Tibial nerve (tissue), 4 donors: ENCODE results near the gene RARS1. TPM values are rescaled to one million over a fixed set of nuclear protein-coding genes. Genes with fewer than 3 reads are reported as not detected.
"Not testable (repeated sequence)": the region's sequence is repeated elsewhere in the genome, so short reads cannot be mapped to it uniquely, and the experiment has no call there.

Experiments
- DNase-seq, 2 donors: peaks; one replicate each; pipeline ENCODE4 v3.0.0-alpha.2; 2019; ENCODE audit warnings: low spot score in 2 of 2
- H3K27ac ChIP-seq, 4 donors: fragments of 200-600 bp; sonication (generic) in 3 of 4; one replicate each; pipeline ENCODE4 v1.5.1; 2017 to 2019; ENCODE audit warnings: mild to moderate bottlenecking in 1 of 4
- H3K27me3 ChIP-seq, 2 donors: fragments of 200-600 bp; sonication (generic) in 1 of 2; one replicate each; pipeline versions ENCODE4 v1.5.1 to v1.6.0; 2017 to 2019
- H3K36me3 ChIP-seq, 3 donors: fragments of 200-600 bp; sonication (generic); one replicate each; pipeline ENCODE4 v1.5.1; 2018 to 2019
- H3K4me1 ChIP-seq, 4 donors: fragments of 200-600 bp; sonication (generic) in 3 of 4; one replicate each; pipeline ENCODE4 v1.5.1; 2017 to 2019
- H3K4me3 ChIP-seq, 4 donors: fragments of 200-600 bp; sonication (generic) in 3 of 4; one replicate each; pipeline ENCODE4 v1.5.1; 2017 to 2019; ENCODE audit warnings: mild to moderate bottlenecking in 1 of 4, moderate library complexity in 1 of 4
- H3K9me3 ChIP-seq, 4 donors: fragments of 200-600 bp; sonication (generic) in 3 of 4; one replicate each; pipeline ENCODE4 v1.5.1; 2017 to 2019
- EP300 ChIP-seq, 2 donors: sonication (generic); formaldehyde crosslinking; IDR thresholded peaks; one replicate each; pipeline ENCODE4 v1.6.1; 2017; ENCODE audit warnings: antibody characterized with exemption in 2 of 2, mild to moderate bottlenecking in 1 of 2
- POLR2A ChIP-seq, 2 donors: fragments of 450-650 bp; IDR thresholded peaks; one replicate each; pipeline ENCODE4 v1.6.1; 2017; ENCODE audit warnings: antibody characterized with exemption in 2 of 2, mild to moderate bottlenecking in 2 of 2, moderate library complexity in 2 of 2
- WGBS, 2 donors: methylation state at CpG; one replicate each; pipeline ENCODE4 v1.1.5; 2018; 5-methylcytosine and 5-hydroxymethylcytosine counted together
- total RNA-seq, 4 donors: library from RNA; depleted of rRNA; stranded (reverse); fragments of >200 nt; gene quantifications; one replicate each; pipeline ENCODE4 v1.1.0, GENCODE V29; 2016
- TF ChIP-seq, protein P1 (sequence below), 5 experiments: fragments of 200-600 bp in 3 of 5; fragments of 450-650 bp in 2 of 5; sonication (generic) in 3 of 5; IDR thresholded peaks; one replicate each; pipeline ENCODE4 v1.5.1; 2016 to 2019; ENCODE audit warnings: antibody characterized with exemption in 5 of 5, mild to moderate bottlenecking in 3 of 5, moderate library complexity in 2 of 5

The RARS1 gene
- total RNA-seq, 4 donors from 2014 or later: 42.8 to 56.8 (median 52.9) TPM

DNA sequence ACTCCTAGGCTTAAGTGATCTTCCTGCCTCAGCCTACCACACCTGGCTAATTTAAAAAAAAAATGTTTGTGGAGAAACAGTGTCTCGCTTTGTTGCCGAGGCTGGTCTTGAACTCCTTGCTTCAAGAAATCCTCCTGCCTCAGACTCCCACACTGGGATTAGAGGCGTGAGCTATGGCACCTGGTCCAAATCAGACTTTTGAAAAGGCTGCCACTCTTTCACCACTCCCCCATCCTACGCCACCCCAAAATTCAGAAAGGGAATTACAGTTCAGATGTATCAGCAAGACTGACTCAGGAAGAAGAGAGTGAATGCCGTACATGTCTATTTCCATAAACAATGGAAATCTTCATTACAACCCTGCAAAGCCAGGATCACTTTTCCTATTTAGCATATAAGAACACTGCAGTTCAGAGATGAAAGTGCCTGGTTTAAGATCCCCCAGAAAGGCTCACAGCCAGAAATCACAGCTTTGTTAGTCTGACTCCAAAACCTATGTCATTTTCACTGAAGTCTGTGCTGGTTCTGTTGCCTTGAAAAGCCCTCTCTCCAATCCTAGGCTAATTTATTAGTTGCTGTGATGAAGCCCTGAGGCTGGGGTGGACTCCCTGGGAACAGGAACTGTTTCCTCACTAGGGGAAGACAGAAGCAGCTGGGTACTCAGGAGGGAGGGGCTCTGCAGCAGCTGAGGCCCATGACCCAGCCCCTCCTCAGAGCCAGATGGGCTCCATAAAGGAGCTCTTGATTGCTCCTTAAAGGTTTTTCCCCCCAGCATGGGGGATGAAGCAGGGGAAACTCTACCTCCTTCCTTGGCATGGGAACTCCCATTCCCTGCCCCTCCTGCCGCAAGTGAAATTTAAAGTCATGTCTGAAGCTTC is 46.0 kb downstream of the RARS1 start:
- no peak for DNase-seq
- H3K36me3 ChIP-seq: no peaks in the 10 kb centered on the region
- H3K9me3 ChIP-seq: peaks cover 0 to 3% (median 0%) of the 10 kb centered on the region in 4 donors
- H3K4me3 ChIP-seq: no peak overlapping the region
- H3K4me1 ChIP-seq: peaks cover 0 to 10% (median 3%) of the 10 kb centered on the region in 4 donors
- TF ChIP-seq, protein P1, sequence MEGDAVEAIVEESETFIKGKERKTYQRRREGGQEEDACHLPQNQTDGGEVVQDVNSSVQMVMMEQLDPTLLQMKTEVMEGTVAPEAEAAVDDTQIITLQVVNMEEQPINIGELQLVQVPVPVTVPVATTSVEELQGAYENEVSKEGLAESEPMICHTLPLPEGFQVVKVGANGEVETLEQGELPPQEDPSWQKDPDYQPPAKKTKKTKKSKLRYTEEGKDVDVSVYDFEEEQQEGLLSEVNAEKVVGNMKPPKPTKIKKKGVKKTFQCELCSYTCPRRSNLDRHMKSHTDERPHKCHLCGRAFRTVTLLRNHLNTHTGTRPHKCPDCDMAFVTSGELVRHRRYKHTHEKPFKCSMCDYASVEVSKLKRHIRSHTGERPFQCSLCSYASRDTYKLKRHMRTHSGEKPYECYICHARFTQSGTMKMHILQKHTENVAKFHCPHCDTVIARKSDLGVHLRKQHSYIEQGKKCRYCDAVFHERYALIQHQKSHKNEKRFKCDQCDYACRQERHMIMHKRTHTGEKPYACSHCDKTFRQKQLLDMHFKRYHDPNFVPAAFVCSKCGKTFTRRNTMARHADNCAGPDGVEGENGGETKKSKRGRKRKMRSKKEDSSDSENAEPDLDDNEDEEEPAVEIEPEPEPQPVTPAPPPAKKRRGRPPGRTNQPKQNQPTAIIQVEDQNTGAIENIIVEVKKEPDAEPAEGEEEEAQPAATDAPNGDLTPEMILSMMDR (IDR thresholded peaks at IDR 0.05): no peak
- TF ChIP-seq POLR2A (IDR thresholded peaks at IDR 0.05) (no peak), EP300 (IDR thresholded peaks at IDR 0.05) (no peak)
- H3K27me3 ChIP-seq: peaks cover 0 to 39% of the 10 kb centered on the region in 2 donors
- WGBS, 2 donors: 70 to 71% methylated on average over 6 of the region's 6 CpGs
- H3K27ac ChIP-seq: no peak overlapping the region

DNA sequence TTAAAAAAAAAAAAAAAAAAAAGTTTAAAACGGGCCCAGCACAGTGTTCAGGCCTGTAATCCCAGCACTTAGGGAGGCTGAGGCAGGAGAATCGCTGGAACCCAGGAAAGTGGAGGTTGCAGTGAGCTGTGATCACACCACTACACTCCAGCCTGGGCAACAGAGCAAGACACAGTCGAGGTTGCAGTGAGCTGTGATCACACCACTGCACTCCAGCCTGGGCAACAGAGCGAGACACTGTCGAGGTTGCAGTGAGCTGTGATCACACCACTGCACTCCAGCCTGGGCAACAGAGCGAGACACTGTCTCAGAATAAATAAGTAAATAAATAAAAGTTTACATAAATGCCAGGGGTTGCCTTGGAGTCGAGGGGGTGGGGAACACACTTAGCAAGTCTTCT is 48.1 kb downstream of the RARS1 start:
- not testable (repeated sequence) for H3K36me3 ChIP-seq, H3K27ac ChIP-seq, H3K4me1 ChIP-seq, DNase-seq, H3K9me3 ChIP-seq, H3K4me3 ChIP-seq
- 81 to 91% methylated on average over 7 of the region's 7 CpGs for WGBS, 2 donors
- peaks cover 0 to 33% of the 10 kb centered on the region in 2 donors for H3K27me3 ChIP-seq

DNA sequence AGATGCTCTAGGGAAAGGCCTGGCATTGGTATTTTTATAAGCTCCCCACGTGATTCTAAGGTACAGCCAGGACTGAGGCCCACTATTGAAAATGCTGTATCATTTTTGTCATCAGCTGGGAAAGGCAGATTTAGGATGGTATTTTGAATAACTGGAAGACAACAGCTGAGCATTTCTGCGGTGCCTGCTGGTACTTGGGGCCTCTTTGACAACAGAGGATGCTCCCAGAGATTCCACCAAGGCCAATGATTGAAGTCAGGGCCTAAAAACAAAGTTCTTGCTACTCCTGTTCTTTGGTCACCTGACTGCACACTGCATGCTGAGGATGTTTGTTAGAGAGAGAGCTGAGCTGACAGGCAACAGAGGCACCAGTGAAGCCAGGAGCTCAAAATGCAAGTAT is 50.9 kb downstream of the RARS1 start:
- TF ChIP-seq EP300 (IDR thresholded peaks at IDR 0.05) (no peak), POLR2A (IDR thresholded peaks at IDR 0.05) (no peak)
- TF ChIP-seq, protein P1 (IDR thresholded peaks at IDR 0.05): no peak
- Histone ChIP-seq H3K27ac (no peak overlapping the region), H3K4me3 (no peak overlapping the region), H3K9me3 (no peaks in the 10 kb centered on the region), H3K36me3 (no peaks in the 10 kb centered on the region), H3K4me1 (no peaks in the 10 kb centered on the region), H3K27me3 (peaks cover 0 to 7% of the 10 kb centered on the region in 2 donors)
- WGBS, 2 donors: 56 to 75% methylated on average over 2 of the region's 2 CpGs
- no peak for DNase-seq

DNA sequence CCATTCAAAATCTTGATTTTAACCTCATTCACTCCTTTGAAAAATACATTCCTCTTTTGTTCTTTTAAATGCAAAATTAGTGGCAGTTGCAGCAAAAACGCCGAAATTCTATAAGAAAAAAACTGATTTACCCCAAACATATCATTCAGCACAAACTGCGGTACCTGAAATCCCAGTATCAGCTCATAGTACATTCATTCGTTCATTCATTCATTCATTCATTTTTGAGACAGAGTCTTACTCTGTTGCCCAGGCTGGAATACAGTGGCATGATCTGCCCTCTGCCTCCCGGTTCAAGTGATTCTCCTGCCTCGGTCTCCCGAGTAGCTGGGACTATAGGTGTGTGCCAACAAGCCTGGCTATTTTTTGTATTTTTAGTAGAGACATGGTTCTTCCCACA is 63.3 kb downstream of the RARS1 start:
- TF ChIP-seq, protein P1 (IDR thresholded peaks at IDR 0.05): no peak
- no peak for TF ChIP-seq EP300 (IDR thresholded peaks at IDR 0.05)
- TF ChIP-seq POLR2A (IDR thresholded peaks at IDR 0.05): no peak
- 93 to 95% methylated on average over 7 of the region's 7 CpGs for WGBS, 2 donors
- Histone ChIP-seq H3K27me3 (no peaks in the 10 kb centered on the region), H3K36me3 (peaks cover 0 to 67% (median 0%) of the 10 kb centered on the region in 3 donors), H3K4me3 (no peak overlapping the region), H3K9me3 (no peaks in the 10 kb centered on the region), H3K4me1 (peaks cover 0 to 8% (median 0%) of the 10 kb centered on the region in 4 donors), H3K27ac (no peak overlapping the region)
- no peak for DNase-seq

DNA sequence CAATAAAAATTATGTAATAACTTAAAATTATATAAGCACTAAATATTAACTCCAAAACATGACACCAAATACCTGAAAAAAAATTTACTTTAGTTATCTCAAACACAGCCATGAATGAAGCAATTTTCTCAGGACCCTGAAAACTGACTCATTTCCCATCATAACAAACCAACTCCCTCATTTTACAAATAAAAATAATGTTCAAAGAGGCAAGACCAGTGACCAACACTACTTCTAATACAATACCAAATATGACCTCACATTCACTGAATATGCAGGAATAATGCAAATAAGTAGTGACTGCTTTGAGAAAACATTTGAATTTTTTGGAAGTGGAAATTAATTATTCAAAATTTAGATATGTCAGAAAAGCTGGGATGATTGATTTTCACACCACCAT is 64.4 kb downstream of the RARS1 start:
- peaks cover 0 to 74% (median 0%) of the 10 kb centered on the region in 3 donors for H3K36me3 ChIP-seq
- DNase-seq: no peak
- H3K27ac ChIP-seq: no peak overlapping the region
- no peaks in the 10 kb centered on the region for H3K9me3 ChIP-seq
- peaks cover 0 to 8% (median 0%) of the 10 kb centered on the region in 4 donors for H3K4me1 ChIP-seq
- H3K27me3 ChIP-seq: no peaks in the 10 kb centered on the region
- H3K4me3 ChIP-seq: no peak overlapping the region
- TF ChIP-seq, protein P1 (IDR thresholded peaks at IDR 0.05): no peak
- TF ChIP-seq POLR2A (IDR thresholded peaks at IDR 0.05) (no peak), EP300 (IDR thresholded peaks at IDR 0.05) (no peak)
